WERI-Rb-1 (cell line): ENCODE data around the gene LRIG1.

ENCODE experiments used
- DNase-seq: peaks from one replicate; pipeline ENCODE4 v3.0.0-alpha.2; 2020
- H3K27ac ChIP-seq: fragments of 250-450 bp; sonication (Bioruptor Pico); 2 replicates; pipeline ENCODE4 v1.5.1; 2020; ENCODE audit warnings: mild to moderate bottlenecking, moderate library complexity
- H3K27me3 ChIP-seq: fragments of 250-450 bp; sonication (Bioruptor Pico); 2 replicates; pipeline ENCODE4 v1.5.1; 2021; ENCODE audit warnings: mild to moderate bottlenecking, low read depth, moderate library complexity; ENCODE audit not compliant: insufficient read depth, severe bottlenecking
- H3K36me3 ChIP-seq: fragments of 250-450 bp; sonication (Bioruptor Pico); 2 replicates; pipeline ENCODE4 v1.5.1; 2020; ENCODE audit warnings: mild to moderate bottlenecking, moderate library complexity
- H3K4me3 ChIP-seq: 2 replicates; pipeline ENCODE4 v1.5.1; 2011; ENCODE audit warnings: low read depth, mild to moderate bottlenecking, control low read depth, low read length
- H3K9me3 ChIP-seq: fragments of 250-450 bp; sonication (Bioruptor Pico); 2 replicates; pipeline ENCODE4 v1.5.1; 2021; ENCODE audit warnings: mild to moderate bottlenecking, moderate library complexity; ENCODE audit not compliant: severe bottlenecking
- CTCF ChIP-seq: IDR thresholded peaks from 2 replicates; pipeline ENCODE4 v1.5.1; 2011; ENCODE audit warnings: low read depth, mild to moderate bottlenecking, control low read depth, inconsistent platforms, low read length

Gene LRIG1

DNA sequence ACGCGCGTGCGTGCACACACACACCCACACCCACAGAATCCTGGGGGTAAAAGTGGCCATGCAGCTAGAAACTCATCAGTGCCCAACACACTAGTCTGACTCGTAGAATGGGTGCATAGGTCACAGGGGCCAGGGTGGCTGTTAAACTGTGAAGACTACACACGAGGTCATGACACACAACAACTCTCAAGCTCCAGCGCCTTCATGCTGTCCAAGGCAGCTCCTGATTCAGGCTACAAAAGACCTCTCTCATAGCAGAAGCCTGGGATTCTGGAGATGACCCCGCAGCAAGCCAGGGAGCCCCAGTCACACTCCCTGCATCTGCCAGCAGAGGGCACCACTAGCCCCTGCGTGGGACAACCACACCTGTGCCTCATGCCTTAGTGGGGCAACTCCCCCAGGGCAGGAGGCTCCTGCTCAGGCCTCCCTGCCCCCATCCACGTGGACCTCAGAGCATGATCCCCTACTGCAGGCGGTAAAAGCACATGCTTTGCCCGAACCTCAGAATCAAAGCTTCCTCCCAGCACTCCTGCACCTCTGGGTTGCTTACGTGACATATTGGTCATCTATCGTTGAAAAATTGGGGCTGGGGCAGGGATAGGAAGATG, 93.1 kb downstream of the LRIG1 start:
- no peak overlapping the region for H3K27ac ChIP-seq
- peaks cover 4% of the 10 kb centered on the region; the same call in 1 of the 2 replicates for H3K36me3 ChIP-seq
- no peaks in the 10 kb centered on the region for H3K27me3 ChIP-seq
- TF ChIP-seq CTCF: peak; percentile 96
- no peak overlapping the region for H3K4me3 ChIP-seq
- DNase-seq: peak; percentile 80
- no peaks in the 10 kb centered on the region for H3K9me3 ChIP-seq

DNA sequence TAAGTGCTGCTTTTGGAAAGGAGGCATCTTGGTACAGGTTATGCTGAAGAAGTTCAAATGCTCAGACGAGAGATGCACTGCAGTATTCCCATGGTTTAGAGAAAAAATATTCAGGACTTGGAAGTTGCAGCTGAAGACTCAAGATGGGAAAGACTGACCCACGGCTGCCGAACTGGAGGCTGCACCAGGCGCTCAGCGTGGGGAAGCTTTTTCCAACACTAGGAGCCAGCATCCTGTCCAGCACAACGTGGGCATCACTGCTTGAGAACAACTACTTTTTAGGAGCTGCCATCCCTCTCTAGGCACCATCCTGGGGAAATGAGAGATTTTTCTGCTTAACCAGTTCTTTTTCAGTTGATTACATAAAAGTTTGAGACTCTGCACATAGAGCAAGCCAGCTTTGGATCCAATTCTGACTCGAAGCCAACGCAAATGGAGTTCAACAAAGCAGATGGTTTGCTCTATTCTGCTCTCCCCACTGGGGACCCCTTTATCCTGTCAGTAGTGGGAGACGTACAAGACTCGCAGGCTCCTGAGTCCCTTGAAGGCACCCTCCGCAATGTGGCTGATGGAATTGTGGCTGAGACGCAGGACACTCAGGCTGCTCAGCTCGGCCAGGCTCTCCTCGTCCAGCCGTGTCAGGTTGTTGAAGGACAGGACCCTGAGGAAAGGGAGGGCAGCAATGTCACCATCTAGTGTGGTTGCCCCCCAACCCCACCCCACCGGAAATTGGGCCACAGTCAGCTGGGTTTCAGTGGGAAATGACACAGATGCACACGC, 93.8 kb downstream of the LRIG1 start:
- Histone ChIP-seq H3K27ac (no peak overlapping the region), H3K27me3 (no peaks in the 10 kb centered on the region), H3K36me3 (peaks cover 4% of the 10 kb centered on the region; the same call in 1 of the 2 replicates), H3K9me3 (no peaks in the 10 kb centered on the region), H3K4me3 (no peak overlapping the region)
- DNase-seq: no peak
- no peak for TF ChIP-seq CTCF

DNA sequence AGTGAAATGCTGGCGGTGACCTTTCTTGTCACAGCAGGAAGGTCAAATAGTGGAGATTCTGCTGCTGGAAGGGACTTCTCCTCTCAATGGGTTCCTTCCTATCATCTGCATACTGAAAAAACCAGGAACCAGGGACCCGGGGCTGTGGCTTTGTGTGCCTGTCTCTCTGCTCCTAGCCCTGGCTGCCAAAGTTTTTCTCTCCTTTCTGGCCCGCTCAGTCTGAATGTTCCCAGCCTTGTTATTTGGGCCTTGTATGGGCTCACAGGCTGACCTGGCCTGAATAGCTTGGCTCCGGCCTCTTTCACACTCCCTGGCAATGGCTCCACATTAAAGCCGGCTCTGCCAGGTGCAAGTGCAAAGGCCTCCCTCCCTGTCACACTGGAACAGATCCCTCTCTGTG, 94.7 kb downstream of the LRIG1 start:
- no peak overlapping the region for H3K4me3 ChIP-seq
- peaks cover 4% of the 10 kb centered on the region; the same call in 1 of the 2 replicates for H3K36me3 ChIP-seq
- TF ChIP-seq CTCF: no peak
- no peak for DNase-seq
- H3K27me3 ChIP-seq: no peaks in the 10 kb centered on the region
- no peak overlapping the region for H3K27ac ChIP-seq
- no peaks in the 10 kb centered on the region for H3K9me3 ChIP-seq

DNA sequence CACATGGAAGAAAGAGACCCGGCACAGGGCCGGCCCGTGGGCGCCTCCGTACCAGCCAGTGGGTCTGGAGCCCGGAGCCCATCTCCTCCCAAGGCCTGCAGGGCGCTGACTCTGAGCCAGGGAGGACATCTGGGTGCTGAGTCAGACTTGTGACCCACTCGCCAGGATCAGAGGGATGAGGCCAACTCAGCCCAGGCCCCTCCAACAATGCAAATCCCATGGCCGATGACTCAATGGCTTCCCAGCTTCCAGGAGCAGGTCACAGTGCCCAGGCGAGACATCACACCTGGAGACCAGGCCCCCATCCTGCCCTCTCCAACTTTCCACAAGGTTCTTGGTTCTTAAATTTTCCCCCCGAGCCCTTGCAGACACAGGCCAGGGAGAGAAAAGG, 95.1 kb downstream of the LRIG1 start:
- Histone ChIP-seq H3K4me3 (no peak overlapping the region), H3K27ac (no peak overlapping the region), H3K9me3 (no peaks in the 10 kb centered on the region), H3K27me3 (no peaks in the 10 kb centered on the region), H3K36me3 (peaks cover 4% of the 10 kb centered on the region; the same call in 1 of the 2 replicates)
- DNase-seq: no peak
- TF ChIP-seq CTCF: no peak

DNA sequence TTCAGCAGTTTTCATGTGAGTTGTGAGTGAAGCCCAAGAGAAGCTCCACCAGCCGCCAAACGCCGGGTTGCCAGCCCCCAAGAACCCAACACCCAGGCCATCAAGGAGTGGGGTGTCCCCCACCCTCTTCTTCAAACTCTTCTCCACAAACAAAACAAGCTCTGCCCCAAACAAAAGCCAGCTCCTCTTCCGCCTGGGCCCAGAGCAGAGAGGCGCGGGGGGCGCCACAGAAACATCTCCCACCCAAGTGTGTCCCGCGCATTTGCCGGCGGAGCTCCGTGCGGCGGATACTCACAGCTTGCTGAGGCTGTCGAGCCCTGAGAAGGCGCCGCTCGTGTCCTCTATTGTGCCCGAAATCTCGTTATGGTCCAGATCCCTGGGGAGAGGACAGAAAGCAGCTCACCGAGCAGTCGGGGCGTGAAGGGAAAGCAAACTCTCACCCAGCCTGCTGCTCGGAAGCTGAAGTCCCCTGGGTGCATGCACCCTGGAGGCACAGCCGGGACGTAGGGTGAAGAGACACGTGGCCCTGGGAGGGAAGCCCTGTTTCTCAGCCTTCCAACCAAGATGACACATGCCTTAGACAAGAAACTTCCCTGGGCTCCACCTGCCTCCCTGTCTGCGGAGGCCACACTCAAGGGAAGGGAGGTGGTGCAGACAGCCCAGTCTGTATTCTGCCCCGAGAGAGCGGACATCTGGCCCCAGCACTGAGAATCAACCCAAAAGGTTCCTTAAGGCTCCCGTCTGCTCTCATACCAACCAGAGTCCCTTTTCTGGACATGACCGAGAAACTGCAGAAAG, 95.7 kb downstream of the LRIG1 start:
- H3K36me3 ChIP-seq: peaks cover 4% of the 10 kb centered on the region; the same call in 1 of the 2 replicates
- no peak for DNase-seq
- H3K9me3 ChIP-seq: no peaks in the 10 kb centered on the region
- no peak overlapping the region for H3K27ac ChIP-seq
- H3K4me3 ChIP-seq: no peak overlapping the region
- no peak for TF ChIP-seq CTCF
- H3K27me3 ChIP-seq: no peaks in the 10 kb centered on the region
